ENCODE results near the gene CXCR3.

DNA sequence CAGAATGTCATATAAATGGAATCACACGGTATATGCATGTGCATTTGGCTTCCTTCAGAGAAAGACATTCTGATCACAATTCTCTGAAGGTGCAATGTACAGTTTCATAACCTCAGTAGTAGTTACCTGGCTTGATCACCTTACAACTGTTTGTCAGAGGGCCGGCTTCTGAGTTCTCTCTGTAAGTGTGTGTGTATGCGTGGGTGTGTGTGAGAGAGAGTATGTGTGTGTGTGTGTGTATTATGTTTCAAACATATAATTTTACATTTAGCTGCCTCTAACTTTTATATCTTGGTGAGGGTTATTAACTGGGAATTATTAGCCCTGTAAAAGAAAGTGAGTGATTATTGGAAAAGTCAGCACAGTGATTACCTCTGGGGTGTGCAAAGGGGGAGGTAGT, 41.0 kb upstream of the CXCR3 start:
- TF ChIP-seq EP300 (IDR thresholded peaks at IDR 0.05; ENCODE audit: borderline replicate concordance) (no peak), CEBPB (IDR thresholded peaks at IDR 0.05) (no peak)

All from Ishikawa (cell line).